ENCODE measurements around the gene PIK3R1. TPM values are rescaled to one million over a fixed set of nuclear protein-coding genes. Genes with fewer than 3 reads are reported as not detected.

PIK3R1 gene
- total and polyA plus RNA-seq, 2 of the 4 experiments (the other 2 are of a cell fraction): 2.4 to 9.3 TPM

DNA sequence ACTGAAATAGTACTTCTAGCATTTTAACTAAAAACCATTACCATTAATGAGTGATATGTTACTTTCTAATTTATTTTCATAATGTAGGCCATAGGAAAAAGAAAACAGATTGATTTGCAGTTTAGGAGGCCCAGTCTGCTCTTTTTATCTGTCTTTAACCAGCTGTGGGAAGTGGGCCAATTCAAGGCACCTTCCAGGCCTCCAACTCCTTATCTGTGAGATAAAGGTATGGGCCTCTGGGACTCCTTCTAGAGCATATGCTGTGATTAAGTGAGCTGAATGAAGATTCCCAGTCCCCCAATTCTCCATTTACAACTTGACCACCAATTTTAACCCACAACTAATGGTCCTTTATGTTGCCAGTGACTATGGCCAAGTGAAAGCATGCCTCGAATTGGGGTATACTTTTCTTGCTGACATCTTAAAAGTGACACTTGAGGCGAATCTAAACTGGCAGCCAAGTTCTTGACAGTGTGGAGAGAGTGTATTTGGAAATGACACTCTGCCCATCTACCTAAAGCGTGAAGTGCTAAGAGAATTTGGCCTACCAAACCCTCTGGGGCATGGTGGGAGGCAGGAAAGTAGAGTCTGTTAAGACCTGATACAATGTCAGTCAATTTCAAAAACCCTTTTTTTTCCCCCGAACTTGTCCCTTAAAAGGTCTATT is 88.3 kb downstream of the PIK3R1 start:
- H3K23ac ChIP-seq (ENCODE audit: low read depth, low read length): no peak overlapping the region
- WGBS, 2 experiments (ENCODE audit: extremely low coverage in 2 of 2, insufficient read length in 1 of 2): no CpG with 5 or more reads among the region's 4 CpGs
- dilution Hi-C loops (cut with HindIII; ENCODE audit: low sequenced_read_pairs, unreplicated experiment): no loop called here
- no peak overlapping the region for H2AK9ac ChIP-seq (replicated peaks; ENCODE audit: low read depth, low read length, poor library complexity)
- ATAC-seq (ENCODE audit: low read depth) (no peak), DNase-seq (no peak)
- no TSS peak for BruUV-seq (replicated peaks)
- H2BK5ac ChIP-seq (ENCODE audit: low read depth, low read length, poor library complexity, severe bottlenecking): no peak overlapping the region
- in situ Hi-C loops (cut with MboI; ENCODE audit: low sequenced_read_pairs): no loop called here
- intact Hi-C loops (cut with micrococcal nuclease): no loop called here
- no peak overlapping the region for H3K4me2 ChIP-seq (ENCODE audit: low read depth, low read length)
- H3K4me1 ChIP-seq (ENCODE audit: control insufficient read depth, insufficient read depth, low read length): peaks cover 5% of the 10 kb centered on the region
- POLR2A ChIA-PET (ENCODE audit: unreplicated experiment): no interaction called here
- H3K4me3 ChIP-seq (ENCODE audit: insufficient read depth, low read depth, low read length): no peak overlapping the region
- no peak overlapping the region for H3K14ac ChIP-seq (replicated peaks; ENCODE audit: low read depth, low read length)
- H3K18ac ChIP-seq (ENCODE audit: low read depth, low read length): no peak overlapping the region
- H2AK5ac ChIP-seq (ENCODE audit: low read depth, low read length): no peak overlapping the region
- no peak overlapping the region for H3K4ac ChIP-seq (ENCODE audit: low read depth, low read length)
- no peak overlapping the region for H2BK20ac ChIP-seq (ENCODE audit: low read depth, low read length)
- H4K8ac ChIP-seq (ENCODE audit: low read depth in 2 of 2, low read length in 2 of 2): no peak overlapping the region
- no peak overlapping the region for H2AFZ ChIP-seq (replicated peaks; ENCODE audit: low read length, poor library complexity)
- H3K9me1 ChIP-seq (ENCODE audit: insufficient read depth, low read length): no peaks in the 10 kb centered on the region; the same call in 1 of the 2 replicates
- no peaks in the 10 kb centered on the region for H3K9me3 ChIP-seq (ENCODE audit: control insufficient read depth, insufficient read depth, low read length)
- no peak overlapping the region for H3K9ac ChIP-seq (ENCODE audit: low read depth, low read length)
- no peaks in the 10 kb centered on the region for H4K20me1 ChIP-seq (ENCODE audit: insufficient read depth, low read length)
- H4K91ac ChIP-seq (ENCODE audit: insufficient read depth, low read depth, low read length): no peak overlapping the region
- no peak overlapping the region for H2BK120ac ChIP-seq (ENCODE audit: low read depth, low read length)
- TF ChIP-seq, protein P1, sequence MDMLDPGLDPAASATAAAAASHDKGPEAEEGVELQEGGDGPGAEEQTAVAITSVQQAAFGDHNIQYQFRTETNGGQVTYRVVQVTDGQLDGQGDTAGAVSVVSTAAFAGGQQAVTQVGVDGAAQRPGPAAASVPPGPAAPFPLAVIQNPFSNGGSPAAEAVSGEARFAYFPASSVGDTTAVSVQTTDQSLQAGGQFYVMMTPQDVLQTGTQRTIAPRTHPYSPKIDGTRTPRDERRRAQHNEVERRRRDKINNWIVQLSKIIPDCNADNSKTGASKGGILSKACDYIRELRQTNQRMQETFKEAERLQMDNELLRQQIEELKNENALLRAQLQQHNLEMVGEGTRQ (IDR thresholded peaks at IDR 0.05; ENCODE audit: low read depth, low read length): no peak
- TF ChIP-seq, protein P2, sequence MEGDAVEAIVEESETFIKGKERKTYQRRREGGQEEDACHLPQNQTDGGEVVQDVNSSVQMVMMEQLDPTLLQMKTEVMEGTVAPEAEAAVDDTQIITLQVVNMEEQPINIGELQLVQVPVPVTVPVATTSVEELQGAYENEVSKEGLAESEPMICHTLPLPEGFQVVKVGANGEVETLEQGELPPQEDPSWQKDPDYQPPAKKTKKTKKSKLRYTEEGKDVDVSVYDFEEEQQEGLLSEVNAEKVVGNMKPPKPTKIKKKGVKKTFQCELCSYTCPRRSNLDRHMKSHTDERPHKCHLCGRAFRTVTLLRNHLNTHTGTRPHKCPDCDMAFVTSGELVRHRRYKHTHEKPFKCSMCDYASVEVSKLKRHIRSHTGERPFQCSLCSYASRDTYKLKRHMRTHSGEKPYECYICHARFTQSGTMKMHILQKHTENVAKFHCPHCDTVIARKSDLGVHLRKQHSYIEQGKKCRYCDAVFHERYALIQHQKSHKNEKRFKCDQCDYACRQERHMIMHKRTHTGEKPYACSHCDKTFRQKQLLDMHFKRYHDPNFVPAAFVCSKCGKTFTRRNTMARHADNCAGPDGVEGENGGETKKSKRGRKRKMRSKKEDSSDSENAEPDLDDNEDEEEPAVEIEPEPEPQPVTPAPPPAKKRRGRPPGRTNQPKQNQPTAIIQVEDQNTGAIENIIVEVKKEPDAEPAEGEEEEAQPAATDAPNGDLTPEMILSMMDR (conservative IDR thresholded peaks at IDR 0.05; ENCODE audit: low read depth, low read length): no peak
- no peak for TF ChIP-seq MAZ (IDR thresholded peaks at IDR 0.05; ENCODE audit: borderline replicate concordance, low read depth, low read length)
- no peak for TF ChIP-seq RAD21 (IDR thresholded peaks at IDR 0.05; ENCODE audit: low read length)
- no peak for TF ChIP-seq CEBPB (IDR thresholded peaks at IDR 0.05; ENCODE audit: low read depth, low read length)
- TF ChIP-seq, protein P3, sequence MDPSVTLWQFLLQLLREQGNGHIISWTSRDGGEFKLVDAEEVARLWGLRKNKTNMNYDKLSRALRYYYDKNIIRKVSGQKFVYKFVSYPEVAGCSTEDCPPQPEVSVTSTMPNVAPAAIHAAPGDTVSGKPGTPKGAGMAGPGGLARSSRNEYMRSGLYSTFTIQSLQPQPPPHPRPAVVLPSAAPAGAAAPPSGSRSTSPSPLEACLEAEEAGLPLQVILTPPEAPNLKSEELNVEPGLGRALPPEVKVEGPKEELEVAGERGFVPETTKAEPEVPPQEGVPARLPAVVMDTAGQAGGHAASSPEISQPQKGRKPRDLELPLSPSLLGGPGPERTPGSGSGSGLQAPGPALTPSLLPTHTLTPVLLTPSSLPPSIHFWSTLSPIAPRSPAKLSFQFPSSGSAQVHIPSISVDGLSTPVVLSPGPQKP (IDR thresholded peaks at IDR 0.05; ENCODE audit: borderline replicate concordance, low read depth, low read length): no peak
- TF ChIP-seq RCOR1 (IDR thresholded peaks at IDR 0.05; ENCODE audit: insufficient replicate concordance, low read length): no peak
- no peak for TF ChIP-seq MXI1 (IDR thresholded peaks at IDR 0.05; ENCODE audit: borderline replicate concordance, low read depth, low read length)
- TF ChIP-seq BHLHE40 (IDR thresholded peaks at IDR 0.05; ENCODE audit: low read depth, low read length): no peak
- no peak for TF ChIP-seq MAFK (IDR thresholded peaks at IDR 0.05; ENCODE audit: low read depth, low read length)
- no peak for TF ChIP-seq NFE2L2 (IDR thresholded peaks at IDR 0.05; ENCODE audit: low read depth, low read length)
- no peak for TF ChIP-seq CHD1 (IDR thresholded peaks at IDR 0.05; ENCODE audit: low read depth, low read length)
- H3K79me1 ChIP-seq (ENCODE audit: low read depth in 1 of 2, low read length in 2 of 2): no peaks in the 10 kb centered on the region
- CTCF ChIA-PET: no interaction called here
- no peak overlapping the region; the same call in 2 of the 3 replicates for H2BK15ac ChIP-seq (ENCODE audit: low read depth, low read length)
- no peak overlapping the region for H3K56ac ChIP-seq (ENCODE audit: extremely low read depth, insufficient read depth, low read length)
- no peak overlapping the region for H4K5ac ChIP-seq (ENCODE audit: low read depth, low read length)
- H3K27me3 ChIP-seq (ENCODE audit: control insufficient read depth, insufficient read depth, low read length): no peaks in the 10 kb centered on the region
- no peaks in the 10 kb centered on the region for H3K36me3 ChIP-seq (ENCODE audit: control insufficient read depth, insufficient read depth, low read length)
- H3K27ac ChIP-seq (ENCODE audit: insufficient read depth, low read length): no peak overlapping the region
